Ishikawa (cell line): ENCODE measurements around the gene MTAP.
A peak's percentile ranks its signal among the peaks of the same experiment; 100 is the strongest.

Experiments
- CEBPB ChIP-seq: IDR thresholded peaks from 2 replicates; pipeline ENCODE4 v1.6.1; 2012
- CREB1 ChIP-seq: IDR thresholded peaks from 2 replicates; pipeline ENCODE4 v1.6.1; 2012; ENCODE audit warnings: low read depth
- EGR1 ChIP-seq: IDR thresholded peaks from 2 replicates; pipeline ENCODE4 v1.6.1; 2012
- EP300 ChIP-seq: IDR thresholded peaks from 2 replicates; pipeline ENCODE4 v1.6.1; 2012; ENCODE audit warnings: borderline replicate concordance
- FOXM1 ChIP-seq: IDR thresholded peaks from 2 replicates; pipeline ENCODE4 v1.6.1; 2012; ENCODE audit warnings: low read depth, borderline replicate concordance
- MAX ChIP-seq: IDR thresholded peaks from 2 replicates; pipeline ENCODE4 v1.6.1; 2012
- NFIC ChIP-seq: IDR thresholded peaks from 2 replicates; pipeline ENCODE4 v1.6.1; 2012
- RAD21 ChIP-seq: IDR thresholded peaks from 2 replicates; pipeline ENCODE4 v1.6.1; 2012; ENCODE audit warnings: low read depth
- REST ChIP-seq: IDR thresholded peaks from 2 replicates; pipeline ENCODE4 v1.6.1; 2012; ENCODE audit warnings: low read depth, mild to moderate bottlenecking
- TAF1 ChIP-seq: IDR thresholded peaks from 2 replicates; pipeline ENCODE4 v1.6.1; 2012; ENCODE audit warnings: low read depth, mild to moderate bottlenecking
- TCF12 ChIP-seq: IDR thresholded peaks from 2 replicates; pipeline ENCODE4 v1.6.1; 2012; ENCODE audit warnings: low read depth
- TEAD4 ChIP-seq: IDR thresholded peaks from 2 replicates; pipeline ENCODE4 v1.6.1; 2012
- USF1 ChIP-seq: IDR thresholded peaks from 2 replicates; pipeline ENCODE4 v1.6.1; 2012
- YY1 ChIP-seq: IDR thresholded peaks from 2 replicates; pipeline ENCODE4 v1.6.1; 2012; ENCODE audit warnings: low read depth
- ZBTB7A ChIP-seq: IDR thresholded peaks from 2 replicates; pipeline ENCODE4 v1.6.1; 2012; ENCODE audit warnings: low read depth

The MTAP gene

GRCh38 chr9:21802418-21803000 lies at the start of gene MTAP:
TSS of gene MTAP (plus strand) at chr9:21802636. CDS start at chr9:21802749, 113 bp downstream.
- TF ChIP-seq NFIC (no peak), FOXM1 (no peak), CREB1 (no peak), MAX (peak; percentile 74), TAF1 (peak; percentile 83), EGR1 (peak; percentile 73), ZBTB7A (peak; percentile 80), TCF12 (peak; percentile 34; the same call in 1 of the 2 replicates), EP300 (0 out of 2 replicates have a peak, but pooled peaks have one; percentile 7)

- TF ChIP-seq RAD21 (no peak), YY1 (no peak), MAX (no peak), CEBPB (no peak), TEAD4 (no peak), EP300 (no peak), FOXM1 (no peak), ZBTB7A (no peak), TCF12 (no peak), USF1 (no peak), CREB1 (no peak), TAF1 (no peak), EGR1 (no peak), NFIC (no peak), REST (no peak)
Observed at GRCh38 chr9:21753523-21753922, 48.9 kb upstream of the MTAP start.

GRCh38 chr9:21754741-21755140 lies 47.7 kb upstream of the MTAP start:
- no peak for TF ChIP-seq EGR1
- TF ChIP-seq NFIC: 0 out of 2 replicates have a peak, but pooled peaks have one; percentile 20

- no peak for TF ChIP-seq TAF1
- TF ChIP-seq CEBPB: no peak
- no peak for TF ChIP-seq TEAD4
- TF ChIP-seq TCF12: no peak
- no peak for TF ChIP-seq YY1
- no peak for TF ChIP-seq FOXM1
- TF ChIP-seq ZBTB7A: no peak
- no peak for TF ChIP-seq USF1
- no peak for TF ChIP-seq REST
- no peak for TF ChIP-seq NFIC
- no peak for TF ChIP-seq EP300
- TF ChIP-seq RAD21: no peak
Observed at GRCh38 chr9:21758540-21758939, 43.9 kb upstream of the MTAP start.

GRCh38 chr9:21761309-21761901 lies 41.0 kb upstream of the MTAP start:
- TF ChIP-seq TCF12 (no peak), CEBPB (no peak), RAD21 (no peak), EP300 (no peak), EGR1 (no peak), TAF1 (no peak), REST (no peak), ZBTB7A (no peak), YY1 (no peak), CREB1 (no peak)
